GM21390 (cell line): ENCODE data around the gene EVX1.

Experiments used
- ATAC-seq: cut with Tn5 transposase; IDR thresholded peaks from one replicate; pipeline ENCODE4 v1.9.1; 2021; ENCODE audit not compliant: unreplicated experiment

The EVX1 gene

DNA sequence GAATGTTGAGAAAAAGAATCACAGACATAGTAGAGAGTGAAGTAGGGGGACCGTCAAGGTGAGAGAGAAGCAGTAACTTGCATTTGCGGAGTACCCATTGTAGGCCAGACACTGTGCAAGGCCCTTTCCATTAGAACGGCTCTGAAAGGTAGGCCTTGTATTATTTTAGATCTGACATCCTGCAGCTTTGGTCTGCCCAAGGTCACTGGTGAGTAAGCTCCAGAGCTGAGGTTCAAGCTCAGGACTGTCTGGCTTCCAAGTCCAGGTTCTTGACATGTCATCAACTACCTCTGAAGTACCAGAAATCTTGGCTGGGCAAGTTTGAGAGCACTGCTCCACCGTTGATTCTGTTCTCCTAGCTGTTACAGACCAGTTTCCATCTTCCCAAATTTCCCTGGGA is 13.2 kb upstream of the EVX1 start:
- no peak for ATAC-seq

DNA sequence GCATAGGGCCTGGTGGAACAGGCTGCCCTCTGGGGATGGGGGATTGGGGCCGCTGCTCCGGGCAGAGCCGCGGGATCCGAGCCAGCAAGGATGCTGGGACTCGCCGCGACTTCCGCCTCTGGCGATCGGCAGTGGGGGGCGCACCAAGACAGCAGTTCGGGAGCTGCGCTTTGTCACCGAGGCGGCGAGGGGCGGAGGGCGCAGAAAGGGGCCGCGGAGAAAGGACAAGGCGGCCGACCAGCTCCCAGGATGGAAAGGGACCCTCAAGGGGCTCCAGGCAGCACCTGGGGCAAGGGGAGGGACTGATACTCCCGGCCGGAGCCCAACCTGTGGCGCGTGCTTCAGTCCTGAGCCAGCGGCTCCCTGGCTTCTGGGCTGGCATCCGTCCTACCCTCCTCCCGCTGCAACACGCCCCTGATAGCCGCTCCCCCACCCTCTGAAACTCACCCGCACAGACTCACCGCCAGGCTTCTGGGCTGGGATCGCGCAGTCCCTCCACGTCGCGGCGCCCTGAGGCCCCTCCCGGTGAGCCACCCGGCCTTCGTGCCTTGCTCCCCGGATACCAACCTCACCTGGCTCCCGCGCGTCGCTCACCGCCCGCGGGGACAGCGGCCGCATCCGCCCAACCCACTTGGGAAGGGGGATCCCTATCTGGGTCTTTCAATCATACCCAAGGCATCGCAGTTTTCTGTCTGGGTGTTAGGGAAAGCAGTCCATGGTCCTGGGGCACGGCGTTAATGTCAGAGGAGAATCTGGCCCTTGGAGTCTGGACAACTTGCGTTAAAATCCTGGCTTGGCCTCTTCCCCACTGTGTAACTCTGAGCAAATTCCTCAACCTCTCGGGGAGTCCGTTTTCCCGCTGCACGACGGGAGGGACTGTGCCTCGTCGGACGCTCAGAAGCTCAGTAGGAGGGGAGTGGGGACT is 7.0 kb upstream of the EVX1 start:
- no peak for ATAC-seq

DNA sequence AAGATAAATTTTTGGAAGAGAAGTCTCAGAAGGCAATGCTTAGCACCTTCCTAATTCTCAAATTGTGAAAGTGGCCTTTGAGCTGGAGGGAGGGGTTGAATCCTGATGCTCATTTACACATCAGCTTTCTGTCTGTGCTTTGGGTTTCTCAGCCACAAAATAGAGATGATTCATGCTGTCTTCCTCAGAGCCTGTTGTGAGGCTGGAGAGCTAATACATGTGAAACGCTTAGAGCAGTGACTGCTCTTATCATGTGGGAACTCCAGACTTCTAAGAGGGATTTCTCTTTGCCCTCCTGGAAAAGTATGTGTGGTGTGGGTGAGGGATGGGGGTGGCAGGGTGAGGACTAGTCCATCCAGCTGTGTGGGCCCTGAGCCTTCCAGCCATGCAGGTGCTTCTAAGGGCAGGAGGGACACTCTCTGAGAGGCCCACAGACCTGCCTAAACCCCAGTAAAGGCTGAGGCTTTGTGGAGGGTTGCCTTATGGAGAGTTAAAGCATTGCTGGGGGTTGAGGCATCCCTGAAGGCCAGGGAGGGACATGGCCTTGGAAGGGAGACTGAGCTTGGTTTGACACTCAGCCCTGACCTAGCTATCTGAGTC is 4.8 kb upstream of the EVX1 start:
- ATAC-seq: no peak

DNA sequence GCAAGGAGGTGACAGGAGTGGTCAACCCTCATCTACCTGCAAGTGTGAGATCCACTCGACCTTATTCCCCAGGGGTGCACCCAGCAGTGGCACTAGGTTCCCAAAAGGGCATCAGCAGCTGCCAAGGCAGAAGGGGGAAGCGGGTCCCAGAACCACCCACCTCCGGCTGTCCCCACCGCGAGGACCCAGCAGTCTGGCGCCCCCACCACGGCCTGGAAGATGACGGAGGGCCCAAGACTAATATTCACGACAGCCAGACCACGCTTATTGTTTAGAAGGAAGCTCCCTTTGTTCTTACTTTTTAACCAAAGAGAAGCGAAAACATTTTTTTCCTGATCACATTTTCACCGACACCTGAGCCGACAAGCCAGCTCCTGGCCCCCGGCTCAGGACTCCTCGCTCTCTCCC is 3.6 kb upstream of the EVX1 start:
- ATAC-seq: no peak

DNA sequence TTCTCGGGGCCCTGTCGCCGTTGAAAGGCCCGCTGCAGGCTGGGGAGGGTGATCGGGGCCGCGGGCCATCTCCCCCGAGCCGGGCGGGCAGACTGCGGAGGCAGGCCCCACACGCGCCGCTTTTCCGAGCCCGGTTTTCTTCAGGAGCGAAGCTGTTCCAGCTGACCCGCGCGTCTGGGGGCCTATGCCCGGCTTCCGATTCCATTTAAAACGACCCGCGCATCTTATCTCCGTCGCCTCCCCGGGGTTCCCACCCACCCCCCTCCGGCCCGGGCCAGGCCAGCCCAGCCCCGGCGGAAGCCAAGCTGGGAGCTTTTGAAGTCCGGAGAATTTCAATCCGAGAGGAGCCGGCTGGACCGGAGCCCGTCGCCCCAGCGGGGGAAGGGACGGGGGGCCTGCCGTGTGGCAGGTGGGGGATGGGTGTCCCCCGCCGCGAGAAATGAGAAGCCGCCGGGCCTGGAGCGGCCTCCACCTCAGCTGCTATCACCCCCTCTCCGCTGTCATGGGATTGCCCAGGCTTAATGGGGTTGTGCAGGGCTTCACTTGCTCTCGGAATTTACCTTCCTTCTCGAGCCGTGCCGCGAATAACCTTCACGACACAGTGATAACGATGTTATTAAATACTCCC is 3.1 kb upstream of the EVX1 start:
- ATAC-seq: no peak

DNA sequence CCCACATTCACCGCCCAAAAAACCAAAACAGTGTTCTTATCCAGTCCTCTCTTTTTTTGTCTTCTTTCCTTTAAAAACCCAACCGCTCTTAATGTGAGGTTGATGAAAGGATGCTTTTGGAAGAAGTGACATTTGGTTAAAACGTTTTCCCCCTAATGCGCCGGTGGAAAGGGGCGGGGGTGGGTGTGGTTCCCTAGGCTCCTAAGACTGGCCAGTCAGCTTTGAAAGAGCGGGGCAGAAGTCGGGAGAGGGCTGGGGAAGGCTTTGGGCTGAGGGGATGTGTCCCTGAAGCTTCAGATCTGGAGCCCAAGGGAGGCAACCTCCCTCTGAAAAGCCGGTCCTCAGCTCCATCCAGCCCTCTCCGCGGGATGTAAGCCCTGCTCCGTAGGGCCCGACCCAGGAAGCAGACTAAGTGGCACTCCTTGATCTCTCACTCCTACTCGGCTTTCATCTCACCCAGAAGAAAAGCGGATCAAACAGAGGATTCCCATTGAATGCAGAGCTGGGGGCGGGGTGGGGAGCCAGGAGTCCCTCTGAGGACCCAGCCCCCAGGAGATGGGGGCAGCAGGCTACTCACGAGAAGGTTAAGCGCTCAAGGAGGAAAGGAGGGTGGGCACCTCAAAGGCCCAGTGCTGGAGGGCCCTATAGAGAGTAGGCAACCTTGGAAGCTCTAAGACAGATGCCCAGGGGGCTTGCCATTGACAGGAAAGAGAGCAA is 2.4 kb upstream of the EVX1 start:
- ATAC-seq: no peak

DNA sequence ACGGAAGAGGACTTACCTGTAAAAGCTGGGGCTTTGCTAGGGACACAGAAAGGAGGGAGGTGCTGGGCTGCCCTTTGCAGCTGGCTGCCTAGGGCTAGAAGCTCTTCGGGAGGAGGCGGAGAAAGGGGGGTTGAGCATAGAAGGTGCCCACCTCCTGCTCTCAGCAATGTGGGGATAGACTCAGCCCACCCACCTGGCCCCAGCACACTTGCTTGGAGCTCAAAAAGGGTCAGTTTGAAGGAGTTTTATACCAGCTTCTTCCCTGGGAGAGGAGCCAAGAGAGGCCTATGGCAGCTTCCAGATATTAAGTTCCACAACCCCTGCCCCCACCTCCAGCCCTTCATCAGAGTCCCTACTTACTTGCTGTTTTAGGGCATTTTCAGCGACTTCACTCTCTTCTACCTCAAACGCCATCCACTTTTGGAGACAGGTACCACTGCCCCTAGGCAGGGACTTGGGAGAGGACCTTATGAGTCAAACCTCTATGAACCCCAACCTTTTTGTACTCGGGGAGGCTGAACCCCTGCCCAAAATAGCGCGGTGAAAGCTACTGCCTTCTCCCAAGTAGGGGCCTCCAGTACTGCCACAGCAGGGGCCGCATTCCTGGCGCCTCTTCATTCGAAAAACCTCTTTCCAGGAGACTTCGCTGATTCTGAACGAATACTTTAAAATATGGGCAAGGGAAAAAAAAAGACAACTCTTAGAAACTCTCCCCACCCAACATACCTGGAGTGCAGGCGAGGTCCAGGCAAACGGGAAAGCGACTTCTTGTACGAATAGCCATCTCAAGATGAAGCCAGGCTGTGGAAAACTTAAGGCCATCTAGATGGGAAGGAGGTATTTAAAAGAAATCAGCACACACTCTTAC is 1.2 kb upstream of the EVX1 start:
- ATAC-seq: no peak

DNA sequence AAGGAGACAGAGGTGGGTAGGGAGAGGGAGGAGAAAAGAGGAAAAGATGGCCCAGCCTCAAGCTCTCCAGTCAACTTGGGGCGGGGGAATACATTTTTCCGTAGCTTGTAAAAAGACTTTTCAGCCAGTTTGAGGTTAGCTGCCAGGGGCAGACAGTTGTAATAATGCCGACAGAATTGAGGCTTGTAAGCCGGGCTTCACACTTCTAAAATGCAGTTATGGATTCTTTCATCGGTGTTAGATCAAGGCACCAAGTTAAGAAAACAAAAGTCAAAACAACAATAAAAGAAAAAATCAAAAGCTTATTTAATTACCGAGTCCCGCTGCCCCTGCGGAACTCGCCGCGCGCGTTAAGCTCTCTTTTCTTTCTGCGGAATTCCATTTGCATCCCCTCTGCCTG is 448 bp upstream of the EVX1 start:
- no peak for ATAC-seq

DNA sequence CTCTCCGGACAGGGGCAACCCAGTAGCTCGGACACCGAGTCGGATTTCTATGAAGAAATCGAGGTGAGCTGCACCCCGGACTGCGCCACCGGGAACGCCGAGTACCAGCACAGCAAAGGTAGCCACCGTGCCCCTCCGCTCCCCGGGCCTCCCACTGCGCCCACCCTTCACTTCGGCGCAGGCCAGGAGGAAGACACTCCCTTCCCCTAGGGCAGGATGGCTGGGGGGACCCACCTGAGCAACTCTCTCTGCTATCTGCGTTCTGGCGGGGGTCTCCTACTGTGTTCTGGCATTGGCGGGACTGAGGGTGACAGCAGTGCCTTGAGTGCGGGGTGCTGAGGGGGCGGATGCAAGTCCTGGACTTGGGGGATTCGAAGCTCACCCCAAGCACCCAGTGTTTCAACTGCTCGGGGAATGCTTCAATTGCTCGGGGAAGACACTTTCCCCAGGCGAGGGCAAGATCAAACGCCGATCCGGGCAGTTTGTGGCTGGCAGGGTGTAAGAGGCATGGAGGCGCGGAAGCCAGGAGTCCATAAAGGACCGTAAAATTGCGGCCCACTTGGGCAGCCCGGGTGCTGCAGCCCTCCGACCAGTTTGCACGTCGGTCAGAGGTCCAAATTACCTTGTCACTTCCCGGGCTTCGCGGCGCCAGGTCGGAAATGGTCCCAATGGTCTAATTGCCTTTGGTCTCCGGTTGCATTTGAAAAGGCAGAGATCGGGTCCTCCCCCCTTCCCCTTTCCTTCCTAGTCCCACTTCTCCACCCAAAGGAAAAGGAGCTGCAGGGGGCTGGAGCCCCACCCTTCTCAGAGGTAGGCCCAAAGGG is 950 bp downstream of the EVX1 start:
- ATAC-seq: no peak

DNA sequence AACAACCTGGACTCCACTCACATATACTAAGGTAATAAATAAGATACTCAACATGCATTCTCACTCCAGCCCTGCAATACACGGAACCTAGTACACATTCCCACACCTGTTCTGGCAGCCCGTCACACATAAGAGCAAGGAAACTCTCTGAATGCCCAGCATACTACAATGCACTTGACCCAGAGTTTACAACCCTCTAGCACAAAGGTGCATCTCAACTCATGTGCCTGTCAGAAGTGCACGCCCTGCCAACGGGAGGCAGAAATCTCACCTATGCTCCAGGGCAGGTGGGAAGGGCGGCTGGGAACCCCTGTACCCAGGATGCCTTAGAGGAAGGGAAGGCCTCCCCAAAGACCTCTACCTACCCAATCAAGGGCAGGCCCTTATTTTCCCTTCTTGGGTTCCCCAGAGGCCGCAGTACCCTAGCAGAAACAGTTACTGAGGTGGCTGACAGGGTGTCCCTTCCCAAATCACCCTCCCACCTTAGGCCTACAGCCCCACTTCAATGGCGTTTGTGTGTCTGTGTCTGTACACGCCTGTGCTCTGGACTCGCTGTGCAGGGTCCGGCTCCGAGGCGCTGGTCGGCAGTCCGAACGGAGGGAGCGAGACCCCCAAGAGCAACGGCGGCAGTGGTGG is 2.0 kb downstream of the EVX1 start:
- no peak for ATAC-seq

DNA sequence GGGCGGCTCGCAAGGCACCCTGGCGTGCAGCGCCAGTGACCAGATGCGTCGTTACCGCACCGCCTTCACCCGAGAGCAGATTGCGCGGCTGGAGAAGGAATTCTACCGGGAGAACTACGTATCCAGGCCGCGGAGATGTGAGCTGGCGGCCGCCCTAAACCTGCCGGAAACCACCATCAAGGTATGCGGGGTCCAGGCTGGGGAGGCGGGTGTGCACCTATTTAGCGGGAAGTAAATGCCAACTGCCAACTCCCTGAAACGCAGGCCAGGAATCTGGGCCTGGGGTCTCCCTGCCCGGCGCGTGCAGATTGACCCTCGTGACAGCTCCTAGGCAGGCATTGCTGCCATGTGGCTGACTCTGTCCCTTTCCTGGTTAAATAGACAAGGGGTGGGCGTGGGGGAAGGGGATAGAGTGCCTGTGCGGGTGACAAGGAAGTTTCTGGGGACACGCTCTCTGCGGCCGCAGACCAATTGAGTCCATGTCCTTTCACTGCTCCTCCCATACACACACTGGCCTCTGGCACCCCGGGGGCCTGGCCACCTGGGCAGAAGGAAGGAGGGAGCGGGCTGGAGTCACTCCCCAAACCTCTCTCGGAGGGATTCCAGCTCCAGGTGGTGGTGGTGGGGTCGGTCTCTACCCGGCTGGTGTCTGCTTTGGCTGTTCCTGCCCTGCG is 2.7 kb downstream of the EVX1 start:
- no peak for ATAC-seq

DNA sequence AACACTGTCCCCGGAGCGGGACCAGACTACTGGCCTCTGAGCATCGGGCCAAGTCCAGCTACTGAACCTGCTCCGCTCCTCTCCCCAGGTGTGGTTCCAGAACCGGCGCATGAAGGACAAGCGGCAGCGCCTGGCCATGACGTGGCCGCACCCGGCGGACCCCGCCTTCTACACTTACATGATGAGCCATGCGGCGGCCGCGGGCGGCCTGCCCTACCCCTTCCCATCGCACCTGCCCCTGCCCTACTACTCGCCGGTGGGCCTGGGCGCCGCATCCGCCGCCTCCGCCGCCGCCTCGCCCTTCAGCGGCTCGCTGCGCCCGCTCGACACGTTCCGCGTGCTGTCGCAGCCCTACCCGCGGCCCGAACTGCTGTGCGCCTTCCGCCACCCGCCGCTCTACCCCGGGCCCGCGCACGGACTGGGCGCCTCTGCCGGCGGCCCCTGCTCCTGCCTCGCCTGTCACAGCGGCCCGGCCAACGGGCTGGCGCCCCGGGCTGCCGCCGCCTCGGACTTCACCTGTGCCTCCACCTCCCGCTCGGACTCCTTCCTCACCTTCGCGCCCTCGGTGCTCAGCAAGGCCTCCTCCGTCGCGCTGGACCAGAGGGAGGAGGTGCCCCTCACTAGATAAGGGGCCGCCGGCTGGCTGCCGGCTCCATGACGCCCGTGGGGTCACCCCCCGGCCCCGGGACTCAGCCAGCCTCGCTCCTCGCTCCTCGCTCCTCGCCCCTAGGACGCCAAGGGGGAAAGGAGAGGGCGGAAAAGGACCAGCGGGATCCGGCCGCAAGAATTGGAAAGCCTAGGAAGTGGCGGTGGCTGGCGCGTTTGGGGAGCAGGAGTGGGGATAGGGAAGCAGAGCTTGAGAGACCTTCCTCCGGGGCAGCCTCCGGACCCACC is 3.4 kb downstream of the EVX1 start:
- ATAC-seq: no peak

DNA sequence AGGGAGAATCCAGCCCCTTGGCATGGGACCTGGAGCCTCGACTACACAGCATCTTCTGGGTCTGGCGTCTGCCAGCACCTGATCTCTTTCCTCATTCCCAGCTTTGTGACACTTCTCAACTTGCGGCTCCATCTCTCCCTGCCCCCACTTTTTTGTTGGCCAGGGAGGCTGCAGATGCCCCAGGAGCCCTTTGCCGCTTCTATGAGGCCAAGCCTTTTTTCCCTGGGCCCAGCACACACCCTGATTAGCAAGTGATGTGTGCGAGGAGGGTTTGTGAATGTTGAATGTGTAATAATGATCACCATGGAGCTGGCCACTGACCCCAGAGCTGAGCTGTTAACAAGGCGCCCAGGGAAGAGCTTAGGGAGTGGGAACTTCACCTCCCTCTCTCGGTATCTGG is 4.4 kb downstream of the EVX1 start:
- no peak for ATAC-seq

DNA sequence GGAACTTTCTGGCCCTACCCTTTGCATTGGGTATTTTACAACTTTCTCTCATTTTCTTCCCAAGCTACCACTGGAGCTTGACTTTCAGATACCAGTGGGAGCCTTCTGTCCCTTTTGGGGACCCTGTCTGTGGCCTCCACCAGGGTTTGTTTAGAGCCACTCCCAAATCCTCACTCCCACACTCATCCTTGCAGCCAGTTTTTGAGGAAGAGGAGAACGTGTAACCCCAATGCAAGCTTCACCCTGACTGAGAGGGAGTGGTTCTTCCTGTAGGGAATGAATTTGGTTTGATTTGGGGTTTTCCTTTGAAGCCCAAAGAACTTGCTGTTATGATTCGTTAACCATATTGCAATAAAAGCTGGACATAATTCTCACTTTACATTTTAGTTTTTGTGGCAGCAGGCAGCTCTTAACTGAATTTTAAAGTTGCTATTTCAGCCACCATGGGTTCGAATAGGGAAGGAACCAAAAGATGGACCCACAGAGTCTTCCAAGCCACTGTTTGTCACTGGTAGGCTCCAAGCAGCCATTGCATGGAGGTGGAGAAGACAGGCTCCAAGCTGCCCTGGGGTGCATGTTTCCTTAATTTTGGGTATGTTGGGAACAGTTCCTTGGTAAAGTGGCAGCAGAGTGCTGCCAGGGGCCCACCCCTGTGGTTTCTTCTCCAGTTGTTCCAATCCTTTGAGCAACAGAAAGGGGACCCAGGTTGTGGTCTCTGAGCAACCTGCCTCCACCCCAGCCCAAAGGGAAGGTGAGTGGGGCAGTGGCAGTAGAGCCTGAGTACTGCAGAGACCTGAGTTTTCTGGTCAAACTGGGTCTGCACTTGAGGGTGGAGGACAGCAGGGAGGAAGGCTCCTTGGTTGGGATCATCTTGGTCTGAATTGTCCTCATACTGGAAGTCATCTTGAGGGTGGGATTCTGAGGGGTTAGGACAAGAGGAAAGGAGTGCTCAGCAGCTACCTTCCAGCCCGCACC is 5.1 kb downstream of the EVX1 start:
- ATAC-seq: no peak

DNA sequence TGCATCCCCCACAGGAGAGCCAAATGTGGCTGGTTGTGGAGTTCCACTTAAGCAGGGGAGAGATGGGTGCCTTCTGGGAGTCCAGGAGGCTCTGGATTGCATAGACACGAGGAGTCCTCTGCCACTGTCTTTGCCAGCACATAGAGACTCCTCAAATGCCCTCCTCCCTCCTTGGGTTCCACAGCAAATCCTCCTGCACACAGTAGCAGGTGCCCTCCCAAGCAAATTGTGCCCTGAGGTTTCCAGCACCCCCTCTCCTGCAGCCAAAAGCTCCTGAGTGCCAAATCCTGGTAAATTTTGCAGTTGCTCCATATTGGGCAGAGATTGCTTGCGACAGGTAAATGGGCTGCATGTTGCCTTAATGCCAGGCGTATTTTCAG is 5.8 kb downstream of the EVX1 start:
- ATAC-seq: no peak

DNA sequence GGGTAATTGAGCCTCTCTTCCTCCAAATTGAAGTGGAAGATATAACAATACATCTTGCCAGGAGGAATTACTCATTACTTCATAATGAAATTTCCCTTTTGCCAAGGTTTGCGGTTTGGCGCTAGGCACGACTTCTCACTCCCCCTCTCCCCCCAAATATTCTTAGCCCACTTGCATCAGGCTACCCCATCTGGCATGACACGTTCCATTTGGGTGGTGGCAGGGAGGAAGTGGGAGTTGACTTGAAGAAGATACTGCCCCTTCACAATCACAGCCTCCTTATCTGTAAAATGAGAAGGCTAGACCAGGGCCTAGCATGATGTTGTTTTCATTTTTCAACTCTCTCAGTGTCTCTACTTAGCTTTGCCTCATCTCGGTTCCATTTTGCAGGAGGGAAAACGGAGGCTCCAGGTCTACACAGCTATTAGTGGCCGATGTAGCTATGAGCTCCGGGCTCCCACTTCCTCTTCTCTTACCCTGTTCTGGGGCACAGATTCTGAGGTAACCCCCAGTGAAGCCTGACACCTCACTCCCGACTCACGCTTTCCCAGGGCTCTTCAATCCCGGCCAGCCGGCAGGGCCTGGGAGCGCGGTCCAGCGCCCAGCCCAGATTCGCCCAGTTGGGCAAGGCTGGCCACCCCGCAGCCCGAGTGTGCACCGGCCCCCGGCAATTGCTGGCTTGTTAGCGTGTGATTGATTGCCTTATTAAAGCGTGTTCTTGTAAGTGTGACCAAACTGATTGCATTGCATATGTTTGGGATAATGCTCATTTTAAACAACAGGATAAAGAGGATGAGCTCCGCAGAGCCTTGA is 6.5 kb downstream of the EVX1 start:
- no peak for ATAC-seq
